ENCODE results near the gene ACR.
A peak's percentile ranks its signal among the peaks of the same experiment; 100 is the strongest.
"Not testable (repeated sequence)": the region's sequence is repeated elsewhere in the genome, so short reads cannot be mapped to it uniquely, and the experiment has no call there.

ACR gene

DNA sequence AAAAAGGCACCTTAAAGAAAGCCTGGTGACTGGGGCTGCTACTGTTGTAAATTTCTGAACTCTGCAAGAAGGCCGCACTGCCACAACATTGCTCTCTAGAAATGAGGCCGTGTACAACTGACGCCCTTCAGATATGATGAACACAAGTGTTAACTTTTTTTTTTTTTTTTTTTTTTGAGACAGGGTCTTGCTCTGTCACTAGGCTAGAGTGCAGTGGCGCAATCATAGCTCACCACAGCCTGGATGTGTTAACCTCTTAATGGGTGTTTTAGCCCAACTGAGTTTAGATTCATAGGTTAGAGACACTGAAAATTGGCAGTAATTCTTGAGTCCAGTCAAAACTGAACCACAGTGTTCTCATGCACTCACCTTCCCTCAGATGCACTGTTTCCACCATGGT is 42.2 kb downstream of the ACR start:
- DNase-seq (ENCODE audit: low spot score) = not testable (repeated sequence)

DNA sequence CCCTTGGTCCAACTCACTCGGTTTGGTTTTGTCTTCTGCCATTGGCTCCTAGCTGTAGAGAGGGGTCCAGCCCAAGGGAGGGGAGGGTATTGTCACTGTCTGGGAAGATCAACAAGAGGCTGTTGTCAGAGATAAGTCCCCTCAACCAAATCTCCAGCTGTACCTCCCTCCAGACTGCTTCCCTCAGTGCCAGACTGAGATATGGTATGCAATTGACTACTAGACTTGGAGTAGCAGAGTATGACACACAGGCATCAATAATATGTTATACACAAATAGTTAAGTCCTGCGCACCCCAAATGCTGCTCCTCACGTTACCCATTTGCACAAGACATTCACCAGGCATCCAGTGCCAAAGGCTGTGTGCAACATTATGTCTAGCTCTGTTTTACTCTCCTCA is 44.2 kb downstream of the ACR start:
- DNase-seq (ENCODE audit: low spot score) = not testable (repeated sequence)

DNA sequence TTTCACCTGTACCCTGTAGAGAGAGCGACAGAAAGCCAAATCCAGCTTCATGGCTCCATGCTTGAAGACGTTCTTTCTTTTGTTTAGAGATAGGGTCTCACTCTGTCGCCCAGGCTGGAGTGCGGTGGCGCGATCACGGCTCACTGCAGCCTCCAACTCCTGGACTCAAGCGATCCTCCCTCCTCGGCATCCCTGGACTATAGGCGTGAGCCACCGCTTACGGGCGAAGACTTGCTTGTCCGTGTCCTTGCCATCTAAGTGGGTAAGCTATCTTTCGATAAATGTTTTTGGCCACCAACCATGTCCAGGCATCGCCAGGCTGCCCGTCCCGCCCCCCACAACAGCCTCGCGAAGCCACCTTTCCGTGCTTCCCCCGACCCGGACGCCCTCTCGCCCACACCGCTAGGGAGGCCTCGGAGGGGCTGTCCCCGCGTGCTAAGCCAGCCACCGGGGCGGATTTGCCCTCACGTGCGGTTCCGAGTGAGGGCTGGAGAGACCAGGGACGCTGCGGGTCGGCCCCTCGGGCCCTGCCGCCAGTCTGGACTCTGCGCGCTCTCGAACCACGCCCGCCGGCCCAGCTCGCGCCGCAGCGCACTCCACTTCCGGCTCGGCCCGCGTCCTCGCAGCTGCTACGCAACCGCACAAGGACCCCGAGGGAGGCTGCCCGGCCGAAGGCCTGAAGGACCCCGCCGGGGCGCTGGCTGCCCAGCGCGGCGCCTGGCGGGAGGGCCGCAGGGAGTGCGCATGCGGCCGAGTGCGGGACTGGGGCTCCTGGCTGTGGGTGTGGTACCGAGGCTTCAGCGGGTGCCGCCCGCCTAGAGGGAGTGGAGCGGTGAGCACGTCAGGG is 45.3 kb downstream of the ACR start, which contains the start of gene RABL2B:
RABL2B (minus strand) TSS at position 604 of the 847 bp plus-strand sequence. CDS start 1,342 bp downstream, outside the sequence.
- DNase-seq (ENCODE audit: low spot score) = peak; percentile 80

DNA sequence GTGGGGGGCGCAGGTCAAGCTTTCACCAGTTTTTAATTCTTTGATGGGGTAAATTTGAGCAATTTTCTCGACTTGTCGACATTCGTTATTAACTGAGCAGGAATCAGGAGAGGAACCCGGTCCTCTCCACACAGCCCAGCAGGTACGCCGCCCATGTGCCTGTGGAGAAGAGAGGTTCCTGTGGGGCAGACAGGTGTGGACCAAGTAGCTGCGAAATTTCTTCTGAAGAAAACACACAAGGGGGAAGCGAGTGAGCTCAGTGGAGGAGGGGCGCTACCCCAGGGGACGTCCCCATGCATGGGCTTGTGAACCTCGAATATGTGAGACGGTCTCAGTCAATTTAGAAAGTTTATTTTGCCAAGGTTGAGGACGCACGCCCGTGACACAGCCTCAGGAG is 45.9 kb downstream of the ACR start:
- DNase-seq (ENCODE audit: low spot score) = not testable (repeated sequence)

DNA sequence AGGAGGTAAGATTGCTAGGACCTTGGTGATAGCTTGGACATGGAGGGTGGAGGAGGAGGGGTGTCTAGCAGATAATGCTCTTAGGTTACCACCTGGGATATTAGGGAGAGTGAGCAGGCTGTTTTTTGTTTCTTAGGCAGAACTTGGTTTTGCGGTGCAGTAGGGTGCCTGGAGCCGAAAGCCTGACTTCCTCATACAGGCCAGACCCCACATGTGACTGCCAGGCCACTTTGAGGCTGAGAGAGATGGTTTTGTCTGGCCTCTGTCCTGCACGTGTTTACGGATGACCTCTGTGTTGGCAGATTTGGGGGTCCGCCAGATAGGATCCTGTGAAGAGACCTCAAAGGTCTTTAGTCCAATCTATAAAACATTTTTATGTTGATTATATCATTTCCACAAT is 47.3 kb downstream of the ACR start:
- DNase-seq (ENCODE audit: low spot score) = not testable (repeated sequence)

DNA sequence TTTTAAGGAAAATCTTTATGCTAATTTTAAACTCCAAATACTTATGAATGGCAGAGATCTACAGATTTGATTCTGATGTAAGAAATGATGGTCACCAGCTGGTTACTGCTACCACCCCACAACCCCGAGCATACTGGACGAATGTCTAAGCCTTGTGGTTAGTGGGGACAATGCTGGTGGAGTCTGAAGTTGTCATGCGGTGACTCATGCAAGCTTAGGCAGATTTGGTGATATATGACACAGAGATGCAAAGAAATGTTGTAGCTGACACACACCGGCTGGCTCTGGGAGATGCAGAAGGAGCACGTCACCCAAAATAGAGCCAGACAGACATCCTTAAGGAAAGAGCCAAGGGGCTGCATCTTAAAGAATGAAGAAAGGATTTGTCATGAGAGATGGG is 48.9 kb downstream of the ACR start:
- DNase-seq (ENCODE audit: low spot score) = not testable (repeated sequence)

Data from SW480 (cell line).